A673 (cell line): ENCODE data around the gene CLASRP. TPM values are rescaled to one million over a fixed set of nuclear protein-coding genes. Genes with fewer than 3 reads are reported as not detected.

ENCODE experiments used
- BruUV-seq: library from RNA; stranded (reverse); fragments of 400-500 nt; replicated peaks from 2 replicates; lab custom pipeline; 2021; lab: Mats Ljungman, UMichigan
- CTCF ChIA-PET: fragments of 300-600 bp; sonication (Branson Sonifier 250); formaldehyde crosslinking; loops from one replicate; lab custom pipeline; 2022; ENCODE audit warnings: antibody characterized with exemption; lab: Charles Lee
- POLR2A ChIA-PET: fragments of 300-600 bp; sonication (Branson Sonifier 250); formaldehyde crosslinking; loops from one replicate; lab custom pipeline; 2022; ENCODE audit warnings: antibody characterized with exemption; ENCODE audit not compliant: low non-redundant PET; lab: Charles Lee
- DNase-seq: peaks from one replicate; pipeline ENCODE4 v3.0.0-alpha.2; 2015; ENCODE audit warnings: low spot score
- H3K27ac ChIP-seq: fragments of 200-600 bp; sonication (generic); 2 replicates; pipeline ENCODE4 v1.5.1; 2016; ENCODE audit warnings: mixed run types, low read depth, mild to moderate bottlenecking, mixed read lengths, antibody characterized with exemption, low read length; ENCODE audit not compliant: poor library complexity, severe bottlenecking
- H3K27me3 ChIP-seq: fragments of 200-600 bp; sonication (generic); replicated peaks from 2 replicates; pipeline ENCODE4 v1.6.1; 2017; ENCODE audit warnings: mixed run types, low read depth, mild to moderate bottlenecking, mixed read lengths, antibody characterized with exemption, low read length; ENCODE audit not compliant: insufficient read depth, poor library complexity
- H3K36me3 ChIP-seq: fragments of 200-600 bp; sonication (generic); 2 replicates; pipeline ENCODE4 v1.6.1; 2016; ENCODE audit warnings: mixed run types, mild to moderate bottlenecking, mixed read lengths, antibody characterized with exemption, low read length; ENCODE audit not compliant: insufficient read depth, poor library complexity, severe bottlenecking
- H3K4me1 ChIP-seq: fragments of 200-600 bp; sonication (generic); 2 replicates; pipeline ENCODE4 v1.6.1; 2017; ENCODE audit warnings: mixed run types, mild to moderate bottlenecking, mixed read lengths, antibody characterized with exemption, low read length; ENCODE audit not compliant: insufficient read depth, poor library complexity, severe bottlenecking
- H3K4me3 ChIP-seq: fragments of 200-600 bp; sonication (generic); 2 replicates; pipeline ENCODE4 v1.5.1; 2016; ENCODE audit warnings: low read depth, mixed run types, mild to moderate bottlenecking, mixed read lengths, low read length; ENCODE audit not compliant: poor library complexity, severe bottlenecking
- H3K9me3 ChIP-seq: fragments of 200-600 bp; sonication (generic); 2 replicates; pipeline ENCODE4 v1.6.1; 2016; ENCODE audit warnings: mixed run types, low read depth, mild to moderate bottlenecking, mixed read lengths, antibody characterized with exemption, low read length; ENCODE audit not compliant: poor library complexity, severe bottlenecking
- EZH2 ChIP-seq: fragments of 200-600 bp; sonication (generic); IDR thresholded peaks from 2 replicates; pipeline ENCODE4 v1.6.1; 2017; ENCODE audit warnings: borderline replicate concordance, low read depth, mild to moderate bottlenecking, mixed read lengths, antibody characterized with exemption, low read length; ENCODE audit not compliant: poor library complexity, severe bottlenecking
- intact Hi-C: fragments of 100-400 bp; cut with micrococcal nuclease; formaldehyde crosslinking; loops from one replicate; pipeline ENCODE4 v1.10.0; 2022; ENCODE audit not compliant: unreplicated experiment
- total RNA-seq: library from RNA; stranded (reverse); gene quantifications from 2 replicates; pipeline ENCODE4 v1.2.3, GENCODE V29; 2021
- TF ChIP-seq, protein P1 (sequence below): fragments of 300-800, 200-600 bp; sonication (generic); conservative IDR thresholded peaks from 2 replicates; pipeline ENCODE4 v1.5.1; 2017; ENCODE audit warnings: low read depth, mild to moderate bottlenecking, antibody characterized with exemption, low read length, moderate library complexity, mixed read lengths

CLASRP gene
- total RNA-seq, 1 experiment from 2014 or later, result 104 TPM

DNA sequence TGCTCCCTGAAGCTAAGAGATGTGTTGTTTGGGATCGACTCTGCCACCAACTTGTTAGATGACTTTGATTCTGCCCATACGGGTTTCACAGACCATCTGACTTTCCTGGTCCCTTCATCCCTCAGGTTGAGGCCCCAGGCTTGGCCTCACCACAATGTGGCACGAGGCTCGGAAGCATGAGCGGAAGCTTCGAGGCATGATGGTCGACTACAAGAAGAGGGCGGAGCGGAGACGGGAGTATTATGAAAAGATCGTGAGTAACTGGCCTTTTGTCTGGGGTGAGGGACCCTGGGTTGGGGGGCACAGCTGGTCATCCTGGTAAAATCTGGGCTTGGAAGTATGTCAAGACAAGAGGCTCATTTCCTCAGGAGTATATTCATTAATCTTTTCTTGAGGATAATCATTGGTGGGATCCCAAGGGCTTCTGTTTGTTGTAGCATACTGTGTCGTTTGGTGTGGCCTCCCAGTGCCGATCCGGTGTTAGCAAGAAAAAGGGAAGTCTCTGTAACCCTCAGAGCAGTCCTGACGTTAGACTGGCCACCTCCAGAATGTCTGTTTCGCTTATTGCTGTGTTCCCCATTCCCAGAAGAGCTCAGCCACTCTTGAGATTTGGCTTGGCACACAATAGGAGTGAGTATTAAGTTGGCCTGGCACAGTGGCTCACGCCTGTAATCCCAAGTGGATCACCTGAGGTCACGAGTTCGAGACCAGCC, 1.4 kb downstream of the CLASRP start:
- Histone ChIP-seq H3K4me3 (peak overlapping the region; percentile 97), H3K4me1 (peaks cover 9% of the 10 kb centered on the region), H3K27ac (peak overlapping the region; percentile 93), H3K36me3 (peaks cover 53% of the 10 kb centered on the region), H3K9me3 (no peaks in the 10 kb centered on the region), H3K27me3 (no peaks in the 10 kb centered on the region)
- ChIA-PET CTCF (interaction anchor here (2.5 kb wide), 1 partner anchor 19 kb away, joined by 16 read pairs; no protein-coding TSS in a partner anchor), POLR2A (interaction anchor here (0.6 kb wide), 2 partner anchors 11 to 32 kb away, joined by 4 to 5 read pairs; no protein-coding TSS in a partner anchor)
- TSS peak; percentile 48 for BruUV-seq
- TF ChIP-seq EZH2, result no peak
- TF ChIP-seq, protein P1, sequence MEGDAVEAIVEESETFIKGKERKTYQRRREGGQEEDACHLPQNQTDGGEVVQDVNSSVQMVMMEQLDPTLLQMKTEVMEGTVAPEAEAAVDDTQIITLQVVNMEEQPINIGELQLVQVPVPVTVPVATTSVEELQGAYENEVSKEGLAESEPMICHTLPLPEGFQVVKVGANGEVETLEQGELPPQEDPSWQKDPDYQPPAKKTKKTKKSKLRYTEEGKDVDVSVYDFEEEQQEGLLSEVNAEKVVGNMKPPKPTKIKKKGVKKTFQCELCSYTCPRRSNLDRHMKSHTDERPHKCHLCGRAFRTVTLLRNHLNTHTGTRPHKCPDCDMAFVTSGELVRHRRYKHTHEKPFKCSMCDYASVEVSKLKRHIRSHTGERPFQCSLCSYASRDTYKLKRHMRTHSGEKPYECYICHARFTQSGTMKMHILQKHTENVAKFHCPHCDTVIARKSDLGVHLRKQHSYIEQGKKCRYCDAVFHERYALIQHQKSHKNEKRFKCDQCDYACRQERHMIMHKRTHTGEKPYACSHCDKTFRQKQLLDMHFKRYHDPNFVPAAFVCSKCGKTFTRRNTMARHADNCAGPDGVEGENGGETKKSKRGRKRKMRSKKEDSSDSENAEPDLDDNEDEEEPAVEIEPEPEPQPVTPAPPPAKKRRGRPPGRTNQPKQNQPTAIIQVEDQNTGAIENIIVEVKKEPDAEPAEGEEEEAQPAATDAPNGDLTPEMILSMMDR, result no peak
- intact Hi-C loops, result no loop called here
- DNase-seq, result no peak

DNA sequence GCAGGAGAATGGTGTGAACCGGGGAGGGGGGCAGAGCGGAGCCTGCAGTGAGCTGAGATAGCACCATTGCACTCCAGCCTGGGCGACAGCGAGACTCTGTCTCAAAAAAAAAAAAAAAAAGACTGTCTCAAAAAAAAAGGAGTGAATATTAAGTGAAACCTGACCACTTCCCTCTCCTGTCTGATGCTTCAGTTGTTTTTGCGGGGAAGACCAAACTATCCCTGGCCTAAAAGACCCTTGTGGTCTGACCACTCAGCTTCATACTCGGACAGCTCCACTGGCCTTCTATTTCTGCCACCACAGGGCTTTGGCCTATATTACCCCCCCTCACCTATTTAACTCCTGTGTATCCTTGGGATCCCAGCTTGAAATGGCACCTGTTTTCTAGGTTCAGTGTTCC, 2.3 kb downstream of the CLASRP start:
- H3K9me3 ChIP-seq, result no peaks in the 10 kb centered on the region
- H3K27ac ChIP-seq, result no peak overlapping the region
- no TSS peak for BruUV-seq
- no peak for DNase-seq
- intact Hi-C loops, result no loop called here
- H3K4me1 ChIP-seq, result peaks cover 9% of the 10 kb centered on the region
- no peak overlapping the region for H3K4me3 ChIP-seq
- TF ChIP-seq EZH2, result no peak
- TF ChIP-seq, protein P1, result no peak
- peaks cover 56% of the 10 kb centered on the region for H3K36me3 ChIP-seq
- no peaks in the 10 kb centered on the region for H3K27me3 ChIP-seq
- CTCF ChIA-PET, result no interaction called here
- POLR2A ChIA-PET, result interaction anchor here (0.6 kb wide), 1 partner anchor 10 kb away, joined by 4 read pairs; no protein-coding TSS in a partner anchor

DNA sequence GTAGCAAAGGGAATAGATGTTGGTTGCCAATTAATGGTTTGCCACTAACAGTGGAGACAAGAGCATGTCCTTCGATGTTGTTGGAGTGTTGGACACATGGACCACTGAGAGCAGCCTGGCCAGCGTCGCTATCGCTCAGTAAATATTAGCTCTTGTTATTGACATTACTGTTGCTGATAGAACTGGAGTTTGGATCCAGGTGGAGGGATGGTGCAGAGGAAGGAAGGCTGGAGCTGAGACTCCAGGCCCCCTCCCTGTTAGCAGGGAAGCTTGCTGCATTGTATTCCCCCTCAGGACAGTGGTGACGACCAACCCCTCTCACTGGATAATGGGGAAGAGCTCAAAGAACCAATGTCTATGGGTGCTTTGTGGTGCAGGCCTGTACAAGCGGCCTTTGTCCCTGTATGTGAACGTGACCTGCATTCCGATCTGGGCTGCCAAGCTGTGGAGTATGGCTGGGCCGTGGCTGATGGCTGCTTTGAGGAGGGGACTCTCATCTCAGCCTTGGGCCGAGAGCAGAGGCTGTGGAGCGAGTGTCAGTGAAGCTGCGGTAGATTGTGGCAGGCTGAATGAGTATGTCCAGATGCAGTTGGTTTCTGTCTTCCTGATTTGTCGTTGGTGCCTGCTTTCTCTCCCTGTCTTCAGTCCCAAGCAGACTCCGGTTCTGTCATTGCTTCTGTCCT, 7.0 kb downstream of the CLASRP start:
- Histone ChIP-seq H3K4me1 (no peaks in the 10 kb centered on the region), H3K9me3 (no peaks in the 10 kb centered on the region), H3K36me3 (peaks cover 50% of the 10 kb centered on the region), H3K27me3 (no peaks in the 10 kb centered on the region), H3K4me3 (no peak overlapping the region), H3K27ac (no peak overlapping the region)
- TF ChIP-seq EZH2, result no peak
- ChIA-PET CTCF (no interaction called here), POLR2A (no interaction called here)
- no peak for DNase-seq
- intact Hi-C loops, result no loop called here
- BruUV-seq, result no TSS peak
